WTC11 (cell line): ENCODE results near the gene LENG1.

Experiments used
- ATF1 ChIP-seq: sonication (generic); formaldehyde crosslinking; IDR thresholded peaks from 2 replicates; pipeline ENCODE4 v1.8.1; 2023; ENCODE audit warnings: mild to moderate bottlenecking, moderate library complexity, missing genetic modification reagents
- ATF2 ChIP-seq: sonication (generic); formaldehyde crosslinking; IDR thresholded peaks from 2 replicates; pipeline ENCODE4 v1.8.1; 2022; ENCODE audit warnings: low read depth, missing genetic modification reagents, borderline replicate concordance
- CTCF ChIP-seq: fragments of 200-600 bp; IDR thresholded peaks from 2 replicates; pipeline ENCODE4 v1.8.0; 2022; ENCODE audit warnings: antibody characterized with exemption
- E2F4 ChIP-seq: sonication (generic); formaldehyde crosslinking; IDR thresholded peaks from 2 replicates; pipeline ENCODE4 v1.8.1; 2022; ENCODE audit warnings: low read depth, mild to moderate bottlenecking, moderate library complexity, missing genetic modification reagents, borderline replicate concordance
- FOXK1 ChIP-seq: sonication (generic); formaldehyde crosslinking; IDR thresholded peaks from 2 replicates; pipeline ENCODE4 v1.8.0; 2022; ENCODE audit warnings: mild to moderate bottlenecking, moderate library complexity, missing genetic modification reagents
- HMGXB4 ChIP-seq: sonication (generic); formaldehyde crosslinking; IDR thresholded peaks from 2 replicates; pipeline ENCODE4 v1.8.1; 2023; ENCODE audit warnings: mild to moderate bottlenecking, moderate library complexity, missing genetic modification reagents
- IRF1 ChIP-seq: sonication (generic); formaldehyde crosslinking; IDR thresholded peaks from 2 replicates; pipeline ENCODE4 v1.8.0; 2023; ENCODE audit warnings: missing genetic modification reagents
- IRF2 ChIP-seq: sonication (generic); formaldehyde crosslinking; IDR thresholded peaks from 2 replicates; pipeline ENCODE4 v1.8.0; 2022; ENCODE audit warnings: low read depth, missing genetic modification reagents, borderline replicate concordance
- MAX ChIP-seq: sonication (generic); formaldehyde crosslinking; IDR thresholded peaks from 2 replicates; pipeline ENCODE4 v1.8.0; 2022; ENCODE audit warnings: mild to moderate bottlenecking, missing genetic modification reagents
- MXD4 ChIP-seq: fragments of 250-450 bp; sonication (Bioruptor Pico); IDR thresholded peaks from 2 replicates; pipeline ENCODE4 v1.8.0; 2021; ENCODE audit warnings: mild to moderate bottlenecking, moderate library complexity, borderline replicate concordance
- USF1 ChIP-seq: sonication (generic); formaldehyde crosslinking; IDR thresholded peaks from 2 replicates; pipeline ENCODE4 v1.8.0; 2022; ENCODE audit warnings: mild to moderate bottlenecking, missing genetic modification reagents
- ZNF512 ChIP-seq: sonication (generic); formaldehyde crosslinking; IDR thresholded peaks from 2 replicates; pipeline ENCODE4 v1.8.1; 2022; ENCODE audit warnings: missing genetic modification reagents, borderline replicate concordance

GRCh38 chr19:54133957-54134590 lies 25.4 kb downstream of the LENG1 start:
- TF ChIP-seq CTCF (no peak), HMGXB4 (CRISPR knock-in tag) (no peak), ZNF512 (CRISPR knock-in tag) (no peak), ATF1 (CRISPR knock-in tag) (no peak), IRF1 (no peak), MAX (no peak), FOXK1 (CRISPR knock-in tag) (no peak), ATF2 (CRISPR knock-in tag) (no peak), E2F4 (CRISPR knock-in tag) (no peak), USF1 (CRISPR knock-in tag) (no peak), IRF2 (CRISPR knock-in tag) (no peak), MXD4 (no peak)
